ENCODE results near the gene EDEM3.

- TF ChIP-seq EZH2phosphoT487 (IDR thresholded peaks at IDR 0.05; ENCODE audit: insufficient read depth, low read depth) (no peak), EZH2 (IDR thresholded peaks at IDR 0.05; ENCODE audit: insufficient read depth, poor library complexity, severe bottlenecking) (no peak)
These were observed 107.8 kb downstream of the EDEM3 start for GRCh38 chr1:184646824-184647223.
